HCT116 (cell line): Measurements from ENCODE around the gene KRTAP4-8. TPM values are rescaled to one million over a fixed set of nuclear protein-coding genes. Genes with fewer than 3 reads are reported as not detected.

Experiments used
- ATAC-seq: fragments of 200-7000 bp; cut with Tn5 transposase; 2 replicates; pipeline ENCODE4 v1.9.1; 2020; ENCODE audit warnings: mild to moderate bottlenecking, moderate library complexity
- BruUV-seq: library from RNA; stranded (reverse); fragments of 400-500 nt; replicated peaks from 2 replicates; lab custom pipeline; 2021; lab: Mats Ljungman, UMichigan
- CTCF ChIA-PET: fragments of 300-600 bp; sonication (Branson Sonifier 250); formaldehyde crosslinking; loops from one replicate; lab custom pipeline; 2021; ENCODE audit warnings: antibody characterized with exemption; lab: Charles Lee
- POLR2A ChIA-PET: fragments of 300-600, 350-600 bp; sonication (Branson Sonifier 250); formaldehyde crosslinking; loops from one replicate; lab custom pipeline; 2021; ENCODE audit warnings: antibody characterized with exemption; lab: Charles Lee
- RAD21 ChIA-PET, 2 experiments: fragments of 300-600 bp; sonication (Branson Sonifier 250); formaldehyde crosslinking; loops; one replicate each; lab custom pipeline; 2023; ENCODE audit warnings: low total read pairs in 2 of 2; ENCODE audit not compliant: uncharacterized antibody in 2 of 2, unreplicated experiment in 2 of 2, low non-redundant PET in 1 of 2; lab: Charles Lee
- DNase-seq: peaks from one replicate; pipeline ENCODE4 v3.0.0-alpha.2; 2010; ENCODE audit warnings: low read depth, low spot score
- H2AFZ ChIP-seq: fragments of 200-600 bp; shearing (Covaris generic), sonication (generic); 2 replicates; pipeline ENCODE4 v1.6.1; 2017; ENCODE audit warnings: low read depth, mixed run types, mixed read lengths, antibody characterized with exemption, low read length; ENCODE audit not compliant: poor library complexity, severe bottlenecking
- H3K27ac ChIP-seq: 2 replicates; pipeline ENCODE4 v1.5.1; 2012; ENCODE audit warnings: low read depth, low read length
- H3K27me3 ChIP-seq: fragments of 200-600 bp; sonication (generic); 2 replicates; pipeline ENCODE4 v1.6.1; 2016; ENCODE audit warnings: mixed run types, low read length, mixed read lengths; ENCODE audit not compliant: insufficient read depth
- H3K36me3 ChIP-seq, 2 experiments: fragments of 200-500 bp in 1 of 2; fragments of 200-600 bp in 1 of 2; sonication (Bioruptor generic) in 1 of 2; sonication (generic) in 1 of 2; 2 replicates each; pipeline versions ENCODE4 v1.5.1 to v1.6.1; 2014 to 2016; ENCODE audit warnings: low read length in 2 of 2, inconsistent platforms in 1 of 2, mixed read lengths in 1 of 2, mixed run types in 1 of 2; ENCODE audit not compliant: insufficient read depth in 2 of 2, control insufficient read depth in 1 of 2
- H3K4me1 ChIP-seq, 2 experiments: fragments of 200-600 bp in 1 of 2; sonication (generic) in 1 of 2; 2 replicates each; pipeline versions ENCODE4 v1.5.1 to v1.6.1; 2012 to 2017; ENCODE audit warnings: low read length in 2 of 2, inconsistent platforms in 1 of 2, mild to moderate bottlenecking in 1 of 2, mixed read lengths in 1 of 2, mixed run types in 1 of 2, moderate library complexity in 1 of 2; ENCODE audit not compliant: insufficient read depth in 2 of 2, control insufficient read depth in 1 of 2
- H3K4me2 ChIP-seq: fragments of 200-600 bp; sonication (generic); 2 replicates; pipeline ENCODE4 v1.6.1; 2017; ENCODE audit warnings: mixed run types, low read length, mixed read lengths
- H3K4me3 ChIP-seq, 2 experiments: fragments of 200-600 bp in 1 of 2; sonication (generic) in 1 of 2; replicated peaks in 1 of 2; 2 replicates each; pipeline ENCODE4 v1.5.1; 2011 to 2016; ENCODE audit warnings: low read length in 2 of 2, control low read depth in 1 of 2, low read depth in 1 of 2, mild to moderate bottlenecking in 1 of 2, mixed read lengths in 1 of 2, mixed run types in 1 of 2
- H3K79me2 ChIP-seq: fragments of 200-600 bp; sonication (generic); 2 replicates; pipeline ENCODE4 v1.6.1; 2017; ENCODE audit warnings: mild to moderate bottlenecking, mixed run types, low read length, moderate library complexity, mixed read lengths; ENCODE audit not compliant: insufficient read depth
- H3K9ac ChIP-seq: fragments of 200-600 bp; sonication (generic); 2 replicates; pipeline ENCODE4 v1.6.1; 2016; ENCODE audit warnings: low read length, mixed read lengths
- H3K9me2 ChIP-seq: fragments of 200-600 bp; sonication (generic), shearing (Covaris generic); 2 replicates; pipeline ENCODE4 v1.6.1; 2017; ENCODE audit warnings: mixed run types, mild to moderate bottlenecking, moderate library complexity; ENCODE audit not compliant: insufficient read depth
- H3K9me3 ChIP-seq, 2 experiments: fragments of 200-500 bp in 1 of 2; fragments of 200-600 bp in 1 of 2; sonication (Bioruptor generic) in 1 of 2; sonication (generic) in 1 of 2; 2 replicates each; pipeline ENCODE4 v1.6.1; 2014 to 2017; ENCODE audit warnings: low read length in 2 of 2, mixed read lengths in 2 of 2, inconsistent platforms in 1 of 2, low read depth in 1 of 2, mild to moderate bottlenecking in 1 of 2, mixed run types in 1 of 2, moderate library complexity in 1 of 2; ENCODE audit not compliant: control insufficient read depth in 1 of 2, insufficient read depth in 1 of 2
- H4K20me1 ChIP-seq: fragments of 200-600 bp; sonication (generic), shearing (Covaris generic); 2 replicates; pipeline ENCODE4 v1.6.1; 2017; ENCODE audit warnings: mixed run types, mild to moderate bottlenecking, moderate library complexity; ENCODE audit not compliant: insufficient read depth
- CBX3 ChIP-seq: IDR thresholded peaks from 2 replicates; pipeline ENCODE4 v1.6.1; 2012; ENCODE audit warnings: low read depth
- CEBPB ChIP-seq: IDR thresholded peaks from 2 replicates; pipeline ENCODE4 v1.6.1; 2012; ENCODE audit warnings: low read depth
- CTCF ChIP-seq, 3 experiments: fragments of 200-600 bp in 1 of 3; sonication (generic) in 1 of 3; IDR thresholded peaks in 2 of 3; conservative IDR thresholded peaks in 1 of 3; 2 replicates each; pipeline ENCODE4 v1.5.1; 2012 to 2017; ENCODE audit warnings: low read depth in 2 of 3, low read length in 2 of 3, antibody characterized with exemption in 1 of 3, borderline replicate concordance in 1 of 3, control low read depth in 1 of 3, mild to moderate bottlenecking in 1 of 3, mixed read lengths in 1 of 3, mixed run types in 1 of 3, moderate library complexity in 1 of 3; ENCODE audit not compliant: insufficient read depth in 1 of 3
- ELF1 ChIP-seq: IDR thresholded peaks from 2 replicates; pipeline ENCODE4 v1.6.1; 2012; ENCODE audit warnings: low read depth, borderline replicate concordance
- EZH2 ChIP-seq: fragments of 200-600 bp; sonication (generic); IDR thresholded peaks from 2 replicates; pipeline ENCODE4 v1.6.1; 2017; ENCODE audit warnings: antibody characterized with exemption, mixed run types
- EZH2phosphoT487 ChIP-seq: fragments of 200-600 bp; IDR thresholded peaks from 2 replicates; pipeline ENCODE4 v1.6.1; 2018; ENCODE audit warnings: antibody characterized with exemption, borderline replicate concordance
- FOSL1 ChIP-seq: IDR thresholded peaks from 2 replicates; pipeline ENCODE4 v1.6.1; 2012; ENCODE audit warnings: low read depth
- JUND ChIP-seq: IDR thresholded peaks from 2 replicates; pipeline ENCODE4 v1.6.1; 2012
- POLR2A ChIP-seq: IDR thresholded peaks from 2 replicates; pipeline ENCODE4 v1.7.0; 2011; ENCODE audit warnings: borderline replicate concordance; ENCODE audit not compliant: insufficient read depth, insufficient read length; ENCODE audit errors: extremely low read depth
- POLR2AphosphoS5 ChIP-seq: IDR thresholded peaks from 2 replicates; pipeline ENCODE4 v1.6.1; 2011; ENCODE audit warnings: mild to moderate bottlenecking, low read depth, low read length, moderate library complexity
- RAD21 ChIP-seq: IDR thresholded peaks from 2 replicates; pipeline ENCODE4 v1.6.1; 2012; ENCODE audit warnings: low read depth, mild to moderate bottlenecking
- SIN3A ChIP-seq: IDR thresholded peaks from 2 replicates; pipeline ENCODE4 v1.6.1; 2012; ENCODE audit warnings: low read depth
- SP1 ChIP-seq: IDR thresholded peaks from 2 replicates; pipeline ENCODE4 v1.6.1; 2012; ENCODE audit warnings: low read depth
- SRF ChIP-seq: IDR thresholded peaks from 2 replicates; pipeline ENCODE4 v1.6.1; 2012; ENCODE audit warnings: low read depth
- TCF7L2 ChIP-seq: IDR thresholded peaks from 2 replicates; pipeline ENCODE4 v1.7.0; 2011; ENCODE audit warnings: borderline replicate concordance, inconsistent platforms; ENCODE audit not compliant: insufficient read depth, insufficient read length; ENCODE audit errors: extremely low read depth
- YY1 ChIP-seq: IDR thresholded peaks from 2 replicates; pipeline ENCODE4 v1.6.1; 2011; ENCODE audit warnings: low read length, low read depth, moderate library complexity, mild to moderate bottlenecking; ENCODE audit not compliant: insufficient replicate concordance; ENCODE audit errors: extremely low read depth
- ZNF274 ChIP-seq: fragments of 200-500 bp; sonication (Bioruptor generic); IDR thresholded peaks from 2 replicates; pipeline ENCODE4 v1.6.1; 2014; ENCODE audit warnings: mild to moderate bottlenecking, low read depth, low read length, inconsistent platforms
- intact Hi-C: fragments of 100-400 bp; cut with micrococcal nuclease; formaldehyde crosslinking; loops from 2 replicates; pipeline ENCODE4 v1.10.0; 2022
- total RNA-seq: library from RNA; stranded (reverse); gene quantifications from one replicate; pipeline ENCODE4 v1.2.1, GENCODE V29; 2021; ENCODE audit not compliant: unreplicated experiment
- TF ChIP-seq, protein P1 (sequence below): IDR thresholded peaks from 2 replicates; pipeline ENCODE4 v1.6.1; 2012
- TF ChIP-seq, protein P2 (sequence below): IDR thresholded peaks from 2 replicates; pipeline ENCODE4 v1.6.1; 2012; ENCODE audit warnings: low read depth
- TF ChIP-seq, protein P3 (sequence below): IDR thresholded peaks from 2 replicates; pipeline ENCODE4 v1.6.1; 2012

The KRTAP4-8 gene
- total RNA-seq, 1 experiment from 2014 or later = not detected

- Histone ChIP-seq H3K9ac (no peak overlapping the region), H3K9me2 (no peaks in the 10 kb centered on the region), H3K9me3 (no peaks in the 10 kb centered on the region), H3K36me3 (peaks cover 0 to 84% of the 10 kb centered on the region in 2 experiments; a peak in 2 of 4 replicates), H3K27me3 (no peaks in the 10 kb centered on the region), H3K4me1 (peaks cover 0 to 51% of the 10 kb centered on the region in 2 experiments; a peak in 2 of 4 replicates), H3K79me2 (peaks cover 57% of the 10 kb centered on the region), H3K27ac (no peak overlapping the region), H3K4me3 (no peak overlapping the region), H2AFZ (no peak overlapping the region), H4K20me1 (no peaks in the 10 kb centered on the region)
- DNase-seq (no peak), ATAC-seq (no peak)
- RAD21 ChIA-PET = no interaction called here
- CTCF ChIA-PET = no interaction called here
- POLR2A ChIA-PET = no interaction called here
- no TSS peak for BruUV-seq
- intact Hi-C loops = no loop called here
- no peak for TF ChIP-seq POLR2AphosphoS5
- no peak for TF ChIP-seq SP1
- TF ChIP-seq TCF7L2 = no peak
- TF ChIP-seq FOSL1 = no peak
- TF ChIP-seq CTCF (IDR thresholded peaks at IDR 0.05 in 2 of 3, conservative IDR thresholded peaks at IDR 0.05 in 1 of 3; ENCODE audit: borderline replicate concordance in 1 of 3, insufficient read depth in 1 of 3, low read depth in 2 of 3, low read length in 2 of 3) = no peak
- TF ChIP-seq EZH2 = no peak
- no peak for TF ChIP-seq YY1
- TF ChIP-seq POLR2A = no peak
- TF ChIP-seq JUND = no peak
- no peak for TF ChIP-seq ELF1
- no peak for TF ChIP-seq EZH2phosphoT487
- TF ChIP-seq, protein P1, sequence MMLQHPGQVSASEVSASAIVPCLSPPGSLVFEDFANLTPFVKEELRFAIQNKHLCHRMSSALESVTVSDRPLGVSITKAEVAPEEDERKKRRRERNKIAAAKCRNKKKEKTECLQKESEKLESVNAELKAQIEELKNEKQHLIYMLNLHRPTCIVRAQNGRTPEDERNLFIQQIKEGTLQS = no peak
- no peak for TF ChIP-seq SRF
- TF ChIP-seq CEBPB = no peak
- no peak for TF ChIP-seq ZNF274
- TF ChIP-seq, protein P2, sequence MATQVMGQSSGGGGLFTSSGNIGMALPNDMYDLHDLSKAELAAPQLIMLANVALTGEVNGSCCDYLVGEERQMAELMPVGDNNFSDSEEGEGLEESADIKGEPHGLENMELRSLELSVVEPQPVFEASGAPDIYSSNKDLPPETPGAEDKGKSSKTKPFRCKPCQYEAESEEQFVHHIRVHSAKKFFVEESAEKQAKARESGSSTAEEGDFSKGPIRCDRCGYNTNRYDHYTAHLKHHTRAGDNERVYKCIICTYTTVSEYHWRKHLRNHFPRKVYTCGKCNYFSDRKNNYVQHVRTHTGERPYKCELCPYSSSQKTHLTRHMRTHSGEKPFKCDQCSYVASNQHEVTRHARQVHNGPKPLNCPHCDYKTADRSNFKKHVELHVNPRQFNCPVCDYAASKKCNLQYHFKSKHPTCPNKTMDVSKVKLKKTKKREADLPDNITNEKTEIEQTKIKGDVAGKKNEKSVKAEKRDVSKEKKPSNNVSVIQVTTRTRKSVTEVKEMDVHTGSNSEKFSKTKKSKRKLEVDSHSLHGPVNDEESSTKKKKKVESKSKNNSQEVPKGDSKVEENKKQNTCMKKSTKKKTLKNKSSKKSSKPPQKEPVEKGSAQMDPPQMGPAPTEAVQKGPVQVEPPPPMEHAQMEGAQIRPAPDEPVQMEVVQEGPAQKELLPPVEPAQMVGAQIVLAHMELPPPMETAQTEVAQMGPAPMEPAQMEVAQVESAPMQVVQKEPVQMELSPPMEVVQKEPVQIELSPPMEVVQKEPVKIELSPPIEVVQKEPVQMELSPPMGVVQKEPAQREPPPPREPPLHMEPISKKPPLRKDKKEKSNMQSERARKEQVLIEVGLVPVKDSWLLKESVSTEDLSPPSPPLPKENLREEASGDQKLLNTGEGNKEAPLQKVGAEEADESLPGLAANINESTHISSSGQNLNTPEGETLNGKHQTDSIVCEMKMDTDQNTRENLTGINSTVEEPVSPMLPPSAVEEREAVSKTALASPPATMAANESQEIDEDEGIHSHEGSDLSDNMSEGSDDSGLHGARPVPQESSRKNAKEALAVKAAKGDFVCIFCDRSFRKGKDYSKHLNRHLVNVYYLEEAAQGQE = no peak
- TF ChIP-seq, protein P3, sequence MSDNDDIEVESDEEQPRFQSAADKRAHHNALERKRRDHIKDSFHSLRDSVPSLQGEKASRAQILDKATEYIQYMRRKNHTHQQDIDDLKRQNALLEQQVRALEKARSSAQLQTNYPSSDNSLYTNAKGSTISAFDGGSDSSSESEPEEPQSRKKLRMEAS = no peak
- TF ChIP-seq CBX3 = no peak
- no peak for TF ChIP-seq SIN3A
- no peak for TF ChIP-seq RAD21
- TF ChIP-seq, all 23 proteins: peak for 0
- H3K4me2 ChIP-seq = no peak overlapping the region
Measured at GRCh38 chr17:41073676-41074075, 24.3 kb downstream of the KRTAP4-8 start.
